Keratinocyte (primary cell): ENCODE data around the gene SNAPC4. TPM values are rescaled to one million over a fixed set of nuclear protein-coding genes. Genes with fewer than 3 reads are reported as not detected.
"Not testable (repeated sequence)": the region's sequence is repeated elsewhere in the genome, so short reads cannot be mapped to it uniquely, and the experiment has no call there.

ENCODE experiments used
- DNase-seq: peaks from one replicate; pipeline ENCODE4 v3.0.0-alpha.2; 2011; ENCODE audit warnings: low read depth, missing footprints, low spot score
- FAIRE-seq: peaks from 2 replicates; lab custom pipeline; 2011; peaks lifted over from hg19 to GRCh38; lab: Jason Lieb, UNC
- H2AFZ ChIP-seq: 2 replicates; pipeline ENCODE4 v1.6.0; 2012; ENCODE audit warnings: low read length, control low read depth, inconsistent platforms; ENCODE audit not compliant: control insufficient read depth
- H3K27ac ChIP-seq: 2 replicates; pipeline ENCODE4 v1.5.1; 2011; ENCODE audit warnings: low read length; ENCODE audit not compliant: control insufficient read depth, insufficient read depth
- H3K27me3 ChIP-seq: 3 replicates; pipeline ENCODE4 v1.6.0; 2011; ENCODE audit warnings: low read length; ENCODE audit not compliant: control insufficient read depth, insufficient read depth; ENCODE audit errors: extremely low read depth
- H3K36me3 ChIP-seq, 2 experiments: 2 replicates in 1 of 2; 3 replicates in 1 of 2; pipeline ENCODE4 v1.5.1; 2011; ENCODE audit warnings: low read length in 2 of 2, mild to moderate bottlenecking in 1 of 2; ENCODE audit not compliant: control insufficient read depth in 2 of 2, insufficient read depth in 2 of 2; ENCODE audit errors: extremely low read depth in 1 of 2
- H3K4me1 ChIP-seq: 3 replicates; pipeline ENCODE4 v1.5.1; 2011; ENCODE audit warnings: low read length; ENCODE audit not compliant: control insufficient read depth, insufficient read depth; ENCODE audit errors: extremely low read depth
- H3K4me2 ChIP-seq: 3 replicates; pipeline ENCODE4 v1.6.0; 2011; ENCODE audit warnings: low read depth, low read length; ENCODE audit not compliant: control insufficient read depth, insufficient read depth; ENCODE audit errors: extremely low read depth
- H3K4me3 ChIP-seq, 3 experiments: fragments of 200-600 bp in 1 of 3; sonication (generic) in 1 of 3; 2 replicates in 2 of 3; 3 replicates in 1 of 3; pipeline ENCODE4 v1.5.1; 2011 to 2016; ENCODE audit warnings: low read length in 3 of 3, mild to moderate bottlenecking in 3 of 3, control low read depth in 2 of 3, inconsistent platforms in 1 of 3, low read depth in 1 of 3, mixed read lengths in 1 of 3, mixed run types in 1 of 3, moderate library complexity in 1 of 3; ENCODE audit not compliant: control insufficient read depth in 2 of 3, insufficient read depth in 2 of 3; ENCODE audit errors: extremely low read depth in 1 of 3
- H3K79me2 ChIP-seq: 2 replicates; pipeline ENCODE4 v1.6.0; 2012; ENCODE audit warnings: low read length; ENCODE audit not compliant: control insufficient read depth, insufficient read depth
- H3K9ac ChIP-seq: 3 replicates; pipeline ENCODE4 v1.6.0; 2011; ENCODE audit warnings: low read length; ENCODE audit not compliant: control insufficient read depth, insufficient read depth; ENCODE audit errors: extremely low read depth
- H3K9me1 ChIP-seq: 3 replicates; pipeline ENCODE4 v1.6.0; 2011; ENCODE audit warnings: low read length; ENCODE audit not compliant: control insufficient read depth, insufficient read depth; ENCODE audit errors: extremely low read depth
- H3K9me3 ChIP-seq: 2 replicates; pipeline ENCODE4 v1.5.1; 2012; ENCODE audit warnings: low read depth, low read length; ENCODE audit not compliant: control insufficient read depth
- H4K20me1 ChIP-seq: 3 replicates; pipeline ENCODE4 v1.6.0; 2011; ENCODE audit warnings: low read length; ENCODE audit not compliant: control insufficient read depth, insufficient read depth; ENCODE audit errors: extremely low read depth
- CTCF ChIP-seq, 3 experiments: IDR thresholded peaks in 1 of 3; conservative IDR thresholded peaks in 1 of 3; optimal IDR thresholded peaks in 1 of 3; 2 replicates in 2 of 3; 3 replicates in 1 of 3; pipeline versions ENCODE3 to v1.5.1; 2011; ENCODE audit warnings: low read length in 3 of 3, mild to moderate bottlenecking in 3 of 3, moderate library complexity in 2 of 3, control low read depth in 1 of 3, inconsistent platforms in 1 of 3; ENCODE audit not compliant: insufficient read depth in 2 of 3; ENCODE audit errors: extremely low read depth in 1 of 3
- EZH2 ChIP-seq: IDR thresholded peaks from one replicate; pipeline ENCODE4 v1.6.1; 2012; ENCODE audit warnings: inconsistent platforms, mild to moderate bottlenecking, low read length, moderate library complexity
- dilution Hi-C: fragments of 300-500 bp; cut with MboI; formaldehyde crosslinking; loops from one replicate; pipeline ENCODE4 v1.7.0; 2020; ENCODE audit warnings: low sequenced_read_pairs; ENCODE audit not compliant: extremely low pct_ligation_motif_present
- polyA plus RNA-seq, 5 experiments: library from polyadenylated mRNA; depleted of rRNA in 3 of 5; stranded (reverse) in 3 of 5; stranded (forward) in 1 of 5; unstranded in 1 of 5; fragments of >200 nt; gene quantifications; 1 replicate in 1 of 5; 2 replicates in 3 of 5; 3 replicates in 1 of 5; pipeline versions ENCODE4 v1.2.1 to v1.2.3, GENCODE V29; 2011 to 2012; ENCODE audit warnings: missing spikeins in 2 of 5, low read depth in 1 of 5, low replicate concordance in 1 of 5

SNAPC4 gene
- polyA plus RNA-seq, 1 donor (not counting 4 experiments of a cell fraction or from before 2014, with no cell fraction given): 3.6 TPM

- Histone ChIP-seq H3K4me3 (no peak overlapping the region), H3K9me1 (no peaks in the 10 kb centered on the region), H3K9ac (peak overlapping the region; percentile 4), H3K4me1 (no peaks in the 10 kb centered on the region), H3K27ac (peak overlapping the region; percentile 67), H2AFZ (no peak overlapping the region), H3K9me3 (no peaks in the 10 kb centered on the region), H3K36me3 (peaks cover 17 to 25% of the 10 kb centered on the region in 2 experiments), H3K79me2 (no peaks in the 10 kb centered on the region), H3K4me2 (no peak overlapping the region), H4K20me1 (no peaks in the 10 kb centered on the region), H3K27me3 (no peaks in the 10 kb centered on the region)
- TF ChIP-seq EZH2 (no peak), CTCF (optimal IDR thresholded peaks at IDR 0.05 in 1 of 3, IDR thresholded peaks at IDR 0.05 in 1 of 3, conservative IDR thresholded peaks at IDR 0.05 in 1 of 3; ENCODE audit: extremely low read depth in 1 of 3, insufficient read depth in 2 of 3, low read length in 3 of 3) (no peak)
- FAIRE-seq (peak; percentile 63), DNase-seq (no peak)
- dilution Hi-C loops: no loop called here
Observed at GRCh38 chr9:136426787-136427186, 26.8 kb upstream of the SNAPC4 start.

- H2AFZ ChIP-seq, H3K4me2 ChIP-seq, FAIRE-seq, H3K4me3 ChIP-seq, dilution Hi-C loops, H3K9ac ChIP-seq, H3K9me1 ChIP-seq, H3K79me2 ChIP-seq, H3K27me3 ChIP-seq, H4K20me1 ChIP-seq, H3K9me3 ChIP-seq, DNase-seq, H3K27ac ChIP-seq, H3K4me1 ChIP-seq: not testable (repeated sequence)
- peaks cover 22 to 26% of the 10 kb centered on the region in 2 experiments for H3K36me3 ChIP-seq
Observed at GRCh38 chr9:136425367-136425766, 25.4 kb upstream of the SNAPC4 start.

- Histone ChIP-seq H3K9ac (no peak overlapping the region), H3K36me3 (peaks cover 22 to 23% of the 10 kb centered on the region in 2 experiments), H3K4me2 (no peak overlapping the region), H3K4me3 (no peak overlapping the region), H3K9me1 (no peaks in the 10 kb centered on the region), H3K27me3 (no peaks in the 10 kb centered on the region), H4K20me1 (no peaks in the 10 kb centered on the region), H2AFZ (no peak overlapping the region), H3K79me2 (no peaks in the 10 kb centered on the region), H3K27ac (no peak overlapping the region), H3K4me1 (no peaks in the 10 kb centered on the region), H3K9me3 (no peaks in the 10 kb centered on the region)
- dilution Hi-C loops: no loop called here
- no peak for DNase-seq
- FAIRE-seq: no peak
- TF ChIP-seq CTCF (optimal IDR thresholded peaks at IDR 0.05 in 1 of 3, IDR thresholded peaks at IDR 0.05 in 1 of 3, conservative IDR thresholded peaks at IDR 0.05 in 1 of 3; ENCODE audit: extremely low read depth in 1 of 3, insufficient read depth in 2 of 3, low read length in 3 of 3): no peak
- TF ChIP-seq EZH2: no peak
Observed at GRCh38 chr9:136424750-136425362, 24.9 kb upstream of the SNAPC4 start.
